Testis (tissue), 2 donors: ENCODE measurements around the gene SEC14L1.

Experiments used
- POLR2A ChIP-seq: fragments of 450-650 bp; IDR thresholded peaks from one replicate; pipeline ENCODE4 v1.6.1; 2017; ENCODE audit warnings: antibody characterized with exemption, mild to moderate bottlenecking, moderate library complexity
- TF ChIP-seq, protein P1 (sequence below), 3 experiments: fragments of 450-650 bp in 2 of 3; fragments of 200-600 bp in 1 of 3; sonication (generic) in 1 of 3; IDR thresholded peaks; one replicate each; pipeline ENCODE4 v1.5.1; 2016 to 2019; ENCODE audit warnings: antibody characterized with exemption in 3 of 3, mild to moderate bottlenecking in 2 of 3, moderate library complexity in 1 of 3

DNA sequence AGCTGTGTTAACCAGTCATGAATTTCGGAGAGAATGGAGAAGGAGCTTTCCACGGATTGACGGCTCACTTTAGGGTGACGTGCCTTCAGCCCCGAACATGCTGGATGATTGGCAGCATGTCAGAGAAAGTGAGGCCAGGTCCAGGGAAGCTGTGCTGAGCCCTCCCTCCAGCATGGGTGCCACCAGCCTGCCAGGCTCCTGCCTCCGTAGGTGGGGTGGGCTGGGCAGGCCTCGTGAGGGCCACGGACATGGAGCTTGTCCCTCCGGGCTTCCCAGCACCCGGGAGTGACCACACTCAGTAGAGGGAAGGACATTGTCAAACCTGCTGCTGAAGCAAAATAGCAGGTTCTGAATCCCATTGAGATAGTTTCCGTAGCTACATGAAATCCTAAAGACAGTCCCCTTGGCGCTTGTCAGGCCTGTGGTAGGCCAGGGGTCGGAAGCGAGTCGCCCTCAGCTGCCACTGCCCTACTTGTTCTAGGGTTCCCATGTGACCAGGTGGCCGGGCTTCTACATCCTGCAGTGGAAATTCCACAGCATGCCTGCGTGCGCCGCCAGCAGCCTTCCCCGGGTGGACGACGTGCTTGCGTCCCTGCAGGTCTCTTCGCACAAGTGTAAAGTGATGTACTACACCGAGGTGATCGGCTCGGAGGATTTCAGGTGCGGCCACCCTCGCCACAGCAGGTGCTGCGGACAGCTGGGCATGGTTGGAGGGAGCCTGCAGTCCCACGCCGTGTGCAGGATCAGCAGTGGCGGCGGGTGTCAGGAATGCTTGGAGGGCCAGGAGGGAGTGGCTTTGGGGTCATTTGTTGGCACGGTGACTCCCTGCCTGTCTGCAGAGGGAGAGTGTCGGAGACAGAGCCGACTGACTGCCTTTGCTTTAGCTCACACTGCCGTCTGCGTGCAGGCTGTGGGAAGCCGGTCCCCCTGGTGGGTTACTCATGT, 72.3 kb downstream of the SEC14L1 start:
- TF ChIP-seq, protein P1, sequence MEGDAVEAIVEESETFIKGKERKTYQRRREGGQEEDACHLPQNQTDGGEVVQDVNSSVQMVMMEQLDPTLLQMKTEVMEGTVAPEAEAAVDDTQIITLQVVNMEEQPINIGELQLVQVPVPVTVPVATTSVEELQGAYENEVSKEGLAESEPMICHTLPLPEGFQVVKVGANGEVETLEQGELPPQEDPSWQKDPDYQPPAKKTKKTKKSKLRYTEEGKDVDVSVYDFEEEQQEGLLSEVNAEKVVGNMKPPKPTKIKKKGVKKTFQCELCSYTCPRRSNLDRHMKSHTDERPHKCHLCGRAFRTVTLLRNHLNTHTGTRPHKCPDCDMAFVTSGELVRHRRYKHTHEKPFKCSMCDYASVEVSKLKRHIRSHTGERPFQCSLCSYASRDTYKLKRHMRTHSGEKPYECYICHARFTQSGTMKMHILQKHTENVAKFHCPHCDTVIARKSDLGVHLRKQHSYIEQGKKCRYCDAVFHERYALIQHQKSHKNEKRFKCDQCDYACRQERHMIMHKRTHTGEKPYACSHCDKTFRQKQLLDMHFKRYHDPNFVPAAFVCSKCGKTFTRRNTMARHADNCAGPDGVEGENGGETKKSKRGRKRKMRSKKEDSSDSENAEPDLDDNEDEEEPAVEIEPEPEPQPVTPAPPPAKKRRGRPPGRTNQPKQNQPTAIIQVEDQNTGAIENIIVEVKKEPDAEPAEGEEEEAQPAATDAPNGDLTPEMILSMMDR (IDR thresholded peaks at IDR 0.05), result no peak
- TF ChIP-seq POLR2A, result no peak
